Hematopoietic multipotent progenitor cell treated with erythropoietin and hydrocortisone succinate and interleukin-3 and kit ligand, for 17 days (in vitro differentiated cells): ENCODE data around the gene PROM1.

Experiments used
- DNase-seq: peaks from one replicate; pipeline ENCODE4 v3.0.0-alpha.2; 2015; ENCODE audit warnings: low spot score

PROM1 gene

DNA sequence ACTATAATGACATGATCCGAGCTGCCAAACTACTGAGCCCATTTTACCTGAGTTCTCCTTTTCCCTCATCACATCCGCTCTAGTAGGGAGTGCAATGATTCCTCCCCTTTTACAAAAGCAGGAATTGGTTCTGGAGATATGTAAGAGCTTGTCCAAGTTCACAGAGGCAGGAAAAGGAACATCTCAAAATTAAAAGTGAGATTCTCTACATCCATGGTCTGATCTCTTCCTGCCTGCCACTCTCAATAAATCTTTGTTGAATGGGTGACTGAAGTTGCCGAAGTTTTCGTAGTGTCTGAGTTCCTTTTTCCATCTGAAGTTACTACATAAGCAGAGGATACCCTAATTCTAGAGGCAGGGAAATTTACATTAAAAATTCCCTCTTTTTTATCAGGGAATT lies 145.2 kb downstream of the PROM1 start, which contains the start of gene FGFBP1:
FGFBP1 (minus strand) TSS at position 101 of the 400 bp plus-strand sequence. CDS start 2,108 bp downstream, outside the sequence.
- DNase-seq: no peak

DNA sequence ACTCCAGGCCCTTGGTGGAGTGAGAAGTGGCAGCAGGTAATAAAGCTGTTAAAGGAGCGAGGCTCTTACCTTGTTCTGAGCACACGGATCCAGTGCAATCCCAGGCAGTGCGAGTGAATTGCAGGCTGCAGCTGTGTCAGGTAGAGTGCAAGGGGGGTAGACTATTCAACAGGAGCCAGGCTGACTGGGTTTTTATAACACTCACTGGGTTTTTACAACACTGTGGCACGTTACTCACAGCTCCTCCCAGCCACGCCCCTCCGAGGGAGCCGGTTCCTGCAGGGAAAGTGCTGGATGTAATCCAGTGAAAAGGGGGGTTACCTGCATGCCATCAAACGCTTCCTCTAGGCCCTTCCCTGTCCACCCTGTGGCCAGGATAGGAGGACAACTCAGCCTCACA lies 145.6 kb downstream of the PROM1 start:
- no peak for DNase-seq

DNA sequence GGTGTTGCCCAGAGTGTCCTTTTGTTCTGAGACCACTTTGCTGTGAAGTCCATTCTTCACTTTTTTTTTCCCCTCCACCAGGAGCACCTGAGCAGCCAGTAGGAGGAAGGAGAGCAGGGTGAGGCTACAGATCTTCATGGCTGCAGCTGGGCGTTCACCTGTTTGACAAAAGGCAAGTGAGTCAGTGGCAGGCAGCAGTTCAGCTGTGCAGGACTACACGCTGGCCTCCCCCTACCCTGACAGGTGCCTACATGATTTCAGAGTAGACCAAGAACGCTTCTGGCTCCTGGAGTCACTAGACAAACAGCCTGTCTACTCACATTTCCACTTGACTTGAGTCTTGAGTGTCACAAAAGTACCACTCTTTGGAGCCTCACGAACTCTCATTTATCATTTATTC lies 147.3 kb downstream of the PROM1 start:
- DNase-seq: no peak

DNA sequence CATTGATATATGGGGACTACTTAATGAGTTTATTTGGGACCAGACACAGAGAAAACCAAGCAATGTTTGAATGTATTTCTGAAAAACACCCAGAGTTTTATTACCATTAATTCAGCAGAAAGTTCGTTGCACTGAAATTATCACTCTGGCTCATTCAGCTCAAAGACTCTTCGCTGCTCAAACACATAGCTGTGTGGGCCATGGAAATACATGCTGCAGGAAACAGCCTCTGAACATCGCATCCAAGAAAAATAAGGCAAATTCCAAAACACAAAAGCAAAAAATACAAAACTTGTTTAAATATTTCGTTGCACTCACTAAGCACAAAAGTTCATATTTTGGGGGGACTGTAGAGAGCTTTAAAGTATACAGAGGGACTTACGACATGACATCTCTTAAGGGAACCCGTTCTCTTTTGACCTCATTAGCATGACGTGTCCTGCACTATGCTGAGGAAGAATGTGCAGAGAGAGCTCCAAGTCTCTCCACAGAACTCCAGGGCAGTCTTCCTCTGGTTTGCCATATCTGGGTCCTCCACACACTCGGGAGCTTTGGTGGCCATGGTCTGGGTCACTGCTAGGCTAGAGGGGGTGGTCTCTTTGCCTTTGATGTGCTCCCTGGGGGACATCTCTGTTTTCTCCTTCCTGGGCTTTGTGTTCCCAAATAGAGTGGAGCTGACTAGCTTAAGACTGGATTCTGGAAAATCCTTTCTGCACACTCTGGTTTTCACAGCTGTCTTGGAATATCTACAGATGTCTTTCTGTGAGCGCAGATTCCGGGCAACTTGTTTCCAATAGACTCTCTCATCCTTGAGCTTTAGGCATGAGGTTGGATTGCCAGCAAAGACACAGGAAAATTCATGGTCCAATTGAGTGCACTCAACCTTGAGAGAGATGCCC lies 148.1 kb downstream of the PROM1 start:
- no peak for DNase-seq

DNA sequence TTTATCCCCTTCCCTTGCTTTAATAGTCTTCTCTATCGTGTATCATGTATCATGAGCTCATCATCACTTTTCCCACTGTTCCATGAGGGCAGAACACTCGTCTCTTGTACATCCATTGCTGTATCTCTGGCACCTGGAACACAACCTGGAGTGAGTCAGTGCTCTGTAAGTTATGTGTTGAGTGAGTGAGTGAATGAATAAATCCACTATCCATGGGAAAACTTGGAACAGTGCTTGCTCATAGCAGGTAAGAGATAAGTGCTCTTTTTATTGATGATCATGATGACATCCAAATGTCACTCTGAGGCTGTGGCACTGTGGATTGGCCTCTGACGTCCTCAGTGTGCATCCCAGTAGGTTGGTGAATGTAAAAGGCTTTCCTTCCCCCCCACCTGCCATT lies 149.6 kb downstream of the PROM1 start:
- DNase-seq: no peak

DNA sequence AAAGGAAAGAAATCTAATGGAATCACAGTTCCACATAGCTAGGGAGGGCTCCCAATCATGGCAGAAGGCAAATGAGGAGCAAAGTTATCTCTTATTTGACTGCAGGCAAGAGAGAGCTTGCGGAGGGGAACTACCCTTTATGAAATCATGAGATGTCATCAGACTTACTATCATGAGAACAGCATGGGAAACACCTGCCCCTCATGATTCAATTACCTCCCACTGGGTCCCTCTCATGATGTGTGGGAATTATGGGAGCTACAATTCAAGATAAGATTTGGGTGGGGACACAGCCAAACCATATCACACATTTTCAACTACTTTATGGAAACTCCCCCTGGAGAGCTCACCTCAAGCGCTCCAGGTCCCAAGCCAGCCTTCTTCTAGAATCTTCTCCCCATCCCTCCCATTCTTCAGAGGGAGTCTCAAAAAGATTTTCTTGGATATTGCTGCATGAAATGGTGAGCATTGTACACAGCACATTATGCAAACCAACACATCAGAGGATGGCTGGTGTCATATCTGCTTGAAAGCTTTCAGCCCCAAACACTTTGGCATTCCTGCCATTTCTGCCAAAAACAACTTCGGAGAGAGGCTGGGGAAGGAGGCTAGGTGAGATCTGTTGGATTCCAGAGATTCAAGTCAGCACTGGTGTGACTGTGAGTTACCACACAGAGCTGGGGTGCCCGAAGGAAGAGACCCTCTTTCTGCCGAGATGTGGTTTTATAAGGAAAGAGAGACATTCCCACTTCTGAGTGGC lies 152.2 kb downstream of the PROM1 start:
- DNase-seq: no peak

DNA sequence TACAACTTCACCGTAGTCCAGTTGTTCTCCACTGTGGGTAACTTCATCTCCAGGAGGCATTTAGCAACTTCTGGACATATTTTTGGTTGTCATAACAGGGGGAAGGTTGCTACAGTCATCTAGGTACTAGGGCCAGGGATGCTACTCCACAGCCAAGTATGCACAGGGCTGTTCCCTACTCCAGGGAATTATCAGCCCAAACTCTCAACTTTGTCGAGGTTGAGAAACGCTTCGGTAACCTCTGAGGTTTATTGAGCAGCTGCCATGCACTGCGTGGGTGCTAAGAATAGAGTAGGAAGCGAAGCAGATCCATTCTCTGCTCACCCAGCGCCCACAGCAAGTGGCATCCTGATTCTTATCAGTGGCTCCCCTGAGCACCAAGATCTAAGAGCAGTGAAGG lies 153.5 kb downstream of the PROM1 start:
- no peak for DNase-seq

DNA sequence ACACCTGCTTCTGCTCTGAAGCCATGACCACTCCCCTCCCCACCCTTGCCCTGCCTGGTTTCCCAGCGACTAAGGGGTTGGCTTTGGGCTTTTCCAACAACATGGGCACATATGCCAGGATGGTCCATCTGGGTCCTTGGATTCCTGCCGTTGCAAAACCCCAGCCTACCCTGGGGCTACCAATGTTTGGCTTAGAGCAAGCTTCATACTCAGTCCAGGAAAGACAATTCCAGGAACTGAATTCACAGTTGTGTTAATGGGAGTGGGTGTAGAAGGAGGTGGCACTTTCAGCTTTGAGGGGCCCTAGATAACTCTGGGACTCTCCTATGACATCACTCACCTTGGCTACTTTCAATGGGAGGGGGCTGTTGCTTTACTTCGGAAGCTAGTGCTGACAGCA lies 154.3 kb downstream of the PROM1 start:
- no peak for DNase-seq

DNA sequence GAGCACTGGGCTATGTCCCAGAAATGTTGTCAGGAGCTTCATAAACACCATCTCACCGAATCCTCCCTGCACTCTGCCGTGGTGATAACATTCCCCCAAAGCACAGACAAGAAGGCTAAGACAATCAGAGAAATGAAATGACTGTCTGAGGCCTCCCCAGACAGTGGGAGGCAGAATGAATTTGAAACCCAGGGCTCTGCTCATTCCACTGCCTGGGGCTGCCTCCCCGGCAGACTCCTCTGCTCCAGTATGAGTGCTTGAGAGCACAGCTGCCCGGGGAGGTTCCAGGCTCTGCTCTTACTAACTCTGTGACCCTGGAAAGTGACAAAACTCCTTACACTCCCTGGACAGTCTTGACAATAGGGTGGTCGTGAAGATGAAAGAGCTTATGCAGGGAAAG lies 154.9 kb downstream of the PROM1 start:
- DNase-seq: no peak

DNA sequence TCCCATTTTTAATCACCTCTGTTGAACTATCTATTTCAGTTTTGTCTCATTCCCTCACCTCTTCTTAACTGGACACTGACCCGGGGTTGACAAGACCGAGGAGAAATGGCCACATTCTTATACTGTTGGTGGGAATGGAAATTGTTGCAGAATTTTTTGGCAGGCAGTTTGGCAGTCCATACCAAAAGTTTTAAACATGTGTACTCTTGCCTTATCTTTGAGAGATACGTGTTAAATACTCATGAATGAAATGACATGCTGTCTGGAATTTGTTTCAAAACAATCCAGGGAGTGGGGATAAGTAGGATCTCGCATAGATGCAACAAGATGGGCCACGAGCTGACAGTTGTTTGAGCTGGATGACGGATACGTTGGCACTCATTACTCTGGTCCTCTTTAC lies 157.3 kb downstream of the PROM1 start:
- DNase-seq: no peak

DNA sequence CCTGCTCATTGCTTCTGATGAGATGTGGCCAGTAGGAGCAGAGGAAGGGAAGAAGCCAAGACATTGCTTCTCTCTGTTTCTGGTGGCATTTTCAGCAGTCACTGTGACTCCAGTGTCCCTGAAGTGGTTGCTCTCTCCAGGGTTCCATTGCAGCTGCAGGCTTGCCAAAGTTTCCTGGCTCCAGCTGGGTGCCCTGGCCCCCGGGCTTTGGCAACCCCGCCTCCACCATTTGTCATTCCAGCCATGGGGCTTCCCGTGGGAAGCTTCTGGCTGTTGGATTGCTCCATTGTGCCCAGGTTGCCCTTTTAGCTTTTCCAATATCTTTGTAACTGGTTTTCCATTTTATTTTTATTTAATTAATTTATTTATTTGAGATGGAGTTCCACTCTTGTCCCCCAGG lies 158.0 kb downstream of the PROM1 start:
- DNase-seq: no peak

DNA sequence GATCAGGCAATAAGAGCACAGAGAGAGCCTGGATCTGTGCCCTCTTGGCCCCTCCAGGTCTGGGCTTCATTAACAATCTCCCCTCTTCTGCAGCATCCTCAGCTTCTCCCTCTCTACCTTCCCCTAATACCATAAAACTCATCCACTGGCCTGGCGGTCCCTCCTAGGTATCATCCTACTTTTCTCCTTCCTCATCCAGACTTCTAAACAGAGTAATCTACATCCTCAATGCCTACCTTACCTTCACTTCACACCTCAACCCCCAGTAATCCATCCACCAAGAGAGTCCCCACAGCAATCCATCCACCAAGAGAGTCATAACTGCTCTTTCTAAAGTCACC lies 162.3 kb downstream of the PROM1 start:
- DNase-seq: no peak

DNA sequence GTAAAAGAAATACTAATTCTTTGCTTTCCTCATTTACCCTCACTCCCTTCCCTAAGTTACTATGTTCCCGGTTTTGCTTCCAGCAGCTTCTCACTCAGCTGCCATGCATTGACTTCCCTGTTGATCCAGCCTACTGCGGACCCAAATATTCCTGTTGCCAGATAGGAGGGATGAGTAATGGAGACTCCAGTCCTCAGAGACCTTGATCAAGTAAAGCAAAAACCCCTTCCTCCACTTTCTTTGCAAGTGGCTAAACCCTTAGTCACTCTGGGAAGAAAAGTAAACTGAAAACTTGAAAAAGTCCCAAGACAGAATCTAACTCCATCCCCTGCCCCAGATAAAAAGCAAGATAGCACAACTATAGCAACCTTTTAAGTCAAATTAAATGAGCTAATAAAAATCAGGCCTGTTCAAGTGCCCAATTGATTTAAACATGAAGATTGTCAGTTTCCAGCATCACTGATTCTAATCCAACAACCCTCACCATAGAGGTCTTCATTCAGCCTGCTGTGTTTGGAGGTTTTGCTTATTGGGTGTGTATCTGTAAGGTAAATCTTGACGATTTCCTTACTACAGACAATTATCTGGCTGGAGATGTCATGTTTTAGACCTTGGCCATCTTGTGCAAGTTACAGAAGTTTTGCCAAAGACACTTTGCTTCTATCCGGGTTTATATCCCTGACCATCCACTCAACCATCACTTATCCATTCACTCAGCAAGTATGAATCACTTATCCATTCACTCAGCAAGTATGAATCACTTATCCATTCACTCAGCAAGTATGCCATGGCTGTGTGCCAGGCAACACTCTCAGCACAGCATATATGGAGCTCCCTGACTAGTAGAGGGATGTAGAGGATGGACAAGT lies 162.9 kb downstream of the PROM1 start:
- DNase-seq: no peak

DNA sequence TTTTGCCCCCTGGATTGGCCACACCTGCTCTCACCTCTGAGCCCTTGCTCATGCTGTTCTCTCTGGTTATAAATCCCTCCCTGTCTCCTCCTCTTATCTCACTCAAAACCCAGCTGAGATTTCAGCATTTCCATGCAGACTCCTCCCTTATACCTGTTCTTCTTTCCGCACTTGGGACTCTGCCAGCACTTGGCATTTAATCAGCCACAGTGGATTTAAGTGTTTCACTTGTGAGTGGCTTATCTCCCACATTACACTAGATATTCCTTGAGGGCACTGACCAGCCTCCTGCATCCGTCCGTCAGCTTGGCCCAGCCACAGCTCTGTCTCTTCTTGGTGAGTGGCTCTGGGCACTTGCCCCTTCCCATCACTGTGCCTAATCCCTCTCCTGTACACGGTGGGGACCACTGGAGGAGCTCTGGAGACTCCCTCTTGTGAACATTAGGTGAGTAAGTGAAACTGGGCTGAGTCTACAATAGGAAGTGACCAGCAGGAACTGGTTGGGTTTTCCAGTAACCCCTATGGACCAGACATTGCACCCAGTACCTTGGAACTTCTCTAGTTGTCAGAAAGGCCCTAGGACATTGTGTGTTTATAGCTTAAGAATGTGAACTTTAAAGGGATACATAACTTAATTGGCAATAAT lies 165.2 kb downstream of the PROM1 start:
- no peak for DNase-seq
